ENCODE measurements around the gene RNF187.

DNA sequence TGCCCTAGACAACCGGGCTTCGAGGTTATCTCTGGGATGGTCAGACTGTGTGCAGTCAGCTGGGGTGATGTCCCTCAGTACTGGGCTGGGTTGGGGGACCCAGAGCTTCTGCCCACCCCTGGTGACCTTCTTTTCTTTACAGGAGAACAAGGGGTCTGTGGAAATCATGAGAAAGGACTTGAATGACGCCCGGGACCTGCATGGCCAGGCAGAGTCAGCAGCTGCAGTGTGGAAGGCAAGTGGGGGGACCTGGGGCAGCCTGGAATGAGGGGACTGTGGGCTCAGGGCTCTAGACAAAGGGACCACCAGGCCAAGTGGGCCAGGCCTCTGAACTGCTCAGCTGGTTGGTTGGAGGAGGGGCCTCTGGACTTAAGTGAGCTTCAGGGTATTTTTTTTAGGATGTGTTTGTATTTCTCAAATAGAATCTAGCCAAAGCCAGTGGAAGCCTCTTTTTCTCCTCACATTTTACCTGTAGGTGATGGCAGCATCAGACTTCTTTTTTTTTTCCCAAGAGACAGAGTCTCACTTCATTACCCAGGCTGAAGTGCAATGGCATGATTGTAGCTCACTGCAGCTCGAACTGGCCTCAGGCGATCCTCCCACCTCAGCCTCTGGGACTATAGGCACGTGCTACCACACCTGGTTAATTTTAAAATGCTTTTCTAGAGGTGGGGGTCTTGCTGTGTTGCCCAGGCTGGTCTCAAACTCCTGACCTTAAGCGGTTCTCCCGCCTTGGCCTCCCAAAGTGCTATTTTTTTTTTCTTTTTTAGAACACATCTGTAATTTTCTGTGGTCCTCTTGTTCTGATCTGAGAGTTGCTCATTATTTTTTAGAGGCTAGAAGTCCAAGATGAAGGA, 1.9 kb downstream of the RNF187 start:
- TF ChIP-seq, protein P1, sequence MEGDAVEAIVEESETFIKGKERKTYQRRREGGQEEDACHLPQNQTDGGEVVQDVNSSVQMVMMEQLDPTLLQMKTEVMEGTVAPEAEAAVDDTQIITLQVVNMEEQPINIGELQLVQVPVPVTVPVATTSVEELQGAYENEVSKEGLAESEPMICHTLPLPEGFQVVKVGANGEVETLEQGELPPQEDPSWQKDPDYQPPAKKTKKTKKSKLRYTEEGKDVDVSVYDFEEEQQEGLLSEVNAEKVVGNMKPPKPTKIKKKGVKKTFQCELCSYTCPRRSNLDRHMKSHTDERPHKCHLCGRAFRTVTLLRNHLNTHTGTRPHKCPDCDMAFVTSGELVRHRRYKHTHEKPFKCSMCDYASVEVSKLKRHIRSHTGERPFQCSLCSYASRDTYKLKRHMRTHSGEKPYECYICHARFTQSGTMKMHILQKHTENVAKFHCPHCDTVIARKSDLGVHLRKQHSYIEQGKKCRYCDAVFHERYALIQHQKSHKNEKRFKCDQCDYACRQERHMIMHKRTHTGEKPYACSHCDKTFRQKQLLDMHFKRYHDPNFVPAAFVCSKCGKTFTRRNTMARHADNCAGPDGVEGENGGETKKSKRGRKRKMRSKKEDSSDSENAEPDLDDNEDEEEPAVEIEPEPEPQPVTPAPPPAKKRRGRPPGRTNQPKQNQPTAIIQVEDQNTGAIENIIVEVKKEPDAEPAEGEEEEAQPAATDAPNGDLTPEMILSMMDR (IDR thresholded peaks at IDR 0.05 in 2 of 3, conservative IDR thresholded peaks at IDR 0.05 in 1 of 3; ENCODE audit: borderline replicate concordance in 1 of 3, insufficient read depth in 1 of 3, low read depth in 2 of 3, low read length in 2 of 3) = no peak
- TF ChIP-seq, protein P2, sequence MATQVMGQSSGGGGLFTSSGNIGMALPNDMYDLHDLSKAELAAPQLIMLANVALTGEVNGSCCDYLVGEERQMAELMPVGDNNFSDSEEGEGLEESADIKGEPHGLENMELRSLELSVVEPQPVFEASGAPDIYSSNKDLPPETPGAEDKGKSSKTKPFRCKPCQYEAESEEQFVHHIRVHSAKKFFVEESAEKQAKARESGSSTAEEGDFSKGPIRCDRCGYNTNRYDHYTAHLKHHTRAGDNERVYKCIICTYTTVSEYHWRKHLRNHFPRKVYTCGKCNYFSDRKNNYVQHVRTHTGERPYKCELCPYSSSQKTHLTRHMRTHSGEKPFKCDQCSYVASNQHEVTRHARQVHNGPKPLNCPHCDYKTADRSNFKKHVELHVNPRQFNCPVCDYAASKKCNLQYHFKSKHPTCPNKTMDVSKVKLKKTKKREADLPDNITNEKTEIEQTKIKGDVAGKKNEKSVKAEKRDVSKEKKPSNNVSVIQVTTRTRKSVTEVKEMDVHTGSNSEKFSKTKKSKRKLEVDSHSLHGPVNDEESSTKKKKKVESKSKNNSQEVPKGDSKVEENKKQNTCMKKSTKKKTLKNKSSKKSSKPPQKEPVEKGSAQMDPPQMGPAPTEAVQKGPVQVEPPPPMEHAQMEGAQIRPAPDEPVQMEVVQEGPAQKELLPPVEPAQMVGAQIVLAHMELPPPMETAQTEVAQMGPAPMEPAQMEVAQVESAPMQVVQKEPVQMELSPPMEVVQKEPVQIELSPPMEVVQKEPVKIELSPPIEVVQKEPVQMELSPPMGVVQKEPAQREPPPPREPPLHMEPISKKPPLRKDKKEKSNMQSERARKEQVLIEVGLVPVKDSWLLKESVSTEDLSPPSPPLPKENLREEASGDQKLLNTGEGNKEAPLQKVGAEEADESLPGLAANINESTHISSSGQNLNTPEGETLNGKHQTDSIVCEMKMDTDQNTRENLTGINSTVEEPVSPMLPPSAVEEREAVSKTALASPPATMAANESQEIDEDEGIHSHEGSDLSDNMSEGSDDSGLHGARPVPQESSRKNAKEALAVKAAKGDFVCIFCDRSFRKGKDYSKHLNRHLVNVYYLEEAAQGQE (IDR thresholded peaks at IDR 0.05; ENCODE audit: low read depth) = no peak
- TF ChIP-seq POLR2AphosphoS5 (IDR thresholded peaks at IDR 0.05; ENCODE audit: low read depth, low read length) = no peak; the same call in 1 of the 2 replicates
- TF ChIP-seq POLR2A (IDR thresholded peaks at IDR 0.05; ENCODE audit: borderline replicate concordance, extremely low read depth, insufficient read depth, insufficient read length) = no peak
- TF ChIP-seq, protein P3, sequence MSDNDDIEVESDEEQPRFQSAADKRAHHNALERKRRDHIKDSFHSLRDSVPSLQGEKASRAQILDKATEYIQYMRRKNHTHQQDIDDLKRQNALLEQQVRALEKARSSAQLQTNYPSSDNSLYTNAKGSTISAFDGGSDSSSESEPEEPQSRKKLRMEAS (IDR thresholded peaks at IDR 0.05) = no peak
- no peak for TF ChIP-seq EZH2 (IDR thresholded peaks at IDR 0.05)
- TF ChIP-seq, protein P4, sequence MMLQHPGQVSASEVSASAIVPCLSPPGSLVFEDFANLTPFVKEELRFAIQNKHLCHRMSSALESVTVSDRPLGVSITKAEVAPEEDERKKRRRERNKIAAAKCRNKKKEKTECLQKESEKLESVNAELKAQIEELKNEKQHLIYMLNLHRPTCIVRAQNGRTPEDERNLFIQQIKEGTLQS (IDR thresholded peaks at IDR 0.05) = no peak
- TF ChIP-seq EZH2phosphoT487 (IDR thresholded peaks at IDR 0.05; ENCODE audit: borderline replicate concordance) = no peak
- TF ChIP-seq ELF1 (IDR thresholded peaks at IDR 0.05; ENCODE audit: borderline replicate concordance, low read depth) = no peak
- TF ChIP-seq CEBPB (IDR thresholded peaks at IDR 0.05; ENCODE audit: low read depth) = no peak

Data from HCT116 (cell line).